ENCODE data around the gene ACAN.

Gene ACAN

GRCh38 chr15:88841236-88841635 is 38.0 kb downstream of the ACAN start:
- no peak for DNase-seq (ENCODE audit: low read depth in 4 of 4, low spot score in 1 of 4)

DNA sequence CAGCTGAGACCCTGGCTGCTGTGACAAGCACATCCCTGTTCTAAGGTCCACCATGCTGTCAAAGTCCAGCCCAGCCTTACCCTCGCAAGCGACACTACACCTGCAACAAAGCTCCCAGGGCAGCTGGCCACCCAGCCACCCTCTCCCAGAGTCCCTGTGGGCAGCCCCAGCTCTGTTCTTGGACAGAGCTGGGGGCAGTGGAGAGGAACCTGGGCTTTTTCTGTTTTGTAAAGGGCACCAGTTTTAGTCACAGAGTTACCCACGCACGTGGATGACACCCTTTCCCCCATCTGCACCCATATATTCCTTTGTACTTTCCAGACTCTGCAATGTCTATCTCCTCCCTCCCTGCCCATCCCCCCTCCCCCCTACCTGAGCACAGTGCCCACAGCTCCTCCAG is 38.9 kb downstream of the ACAN start:
- DNase-seq (ENCODE audit: low read depth in 4 of 4, low spot score in 1 of 4), result no peak

DNA sequence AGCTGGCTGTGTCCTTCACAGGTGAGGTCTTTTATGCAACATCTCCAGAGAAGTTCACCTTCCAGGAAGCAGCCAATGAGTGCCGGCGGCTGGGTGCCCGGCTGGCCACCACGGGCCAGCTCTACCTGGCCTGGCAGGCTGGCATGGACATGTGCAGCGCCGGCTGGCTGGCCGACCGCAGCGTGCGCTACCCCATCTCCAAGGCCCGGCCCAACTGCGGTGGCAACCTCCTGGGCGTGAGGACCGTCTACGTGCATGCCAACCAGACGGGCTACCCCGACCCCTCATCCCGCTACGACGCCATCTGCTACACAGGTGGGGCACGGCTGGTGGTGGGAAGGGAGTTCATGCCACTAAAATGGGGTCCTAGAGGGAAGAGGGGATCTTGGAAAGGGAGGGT is 40.1 kb downstream of the ACAN start:
- no peak for DNase-seq (ENCODE audit: low read depth in 4 of 4, low spot score in 1 of 4)

GRCh38 chr15:88844749-88845386 is 41.6 kb downstream of the ACAN start:
- DNase-seq (ENCODE audit: low read depth in 4 of 4, low spot score in 1 of 4), result no peak

GRCh38 chr15:88845616-88846015 is 42.4 kb downstream of the ACAN start:
- DNase-seq (ENCODE audit: low read depth in 4 of 4, low spot score in 1 of 4), result no peak

- no peak for DNase-seq (ENCODE audit: low read depth in 4 of 4, low spot score in 1 of 4)
Observed at GRCh38 chr15:88847144-88847543, 43.9 kb downstream of the ACAN start.

GRCh38 chr15:88848203-88848602 is 45.0 kb downstream of the ACAN start:
- no peak for DNase-seq (ENCODE audit: low read depth in 4 of 4, low spot score in 1 of 4)

DNA sequence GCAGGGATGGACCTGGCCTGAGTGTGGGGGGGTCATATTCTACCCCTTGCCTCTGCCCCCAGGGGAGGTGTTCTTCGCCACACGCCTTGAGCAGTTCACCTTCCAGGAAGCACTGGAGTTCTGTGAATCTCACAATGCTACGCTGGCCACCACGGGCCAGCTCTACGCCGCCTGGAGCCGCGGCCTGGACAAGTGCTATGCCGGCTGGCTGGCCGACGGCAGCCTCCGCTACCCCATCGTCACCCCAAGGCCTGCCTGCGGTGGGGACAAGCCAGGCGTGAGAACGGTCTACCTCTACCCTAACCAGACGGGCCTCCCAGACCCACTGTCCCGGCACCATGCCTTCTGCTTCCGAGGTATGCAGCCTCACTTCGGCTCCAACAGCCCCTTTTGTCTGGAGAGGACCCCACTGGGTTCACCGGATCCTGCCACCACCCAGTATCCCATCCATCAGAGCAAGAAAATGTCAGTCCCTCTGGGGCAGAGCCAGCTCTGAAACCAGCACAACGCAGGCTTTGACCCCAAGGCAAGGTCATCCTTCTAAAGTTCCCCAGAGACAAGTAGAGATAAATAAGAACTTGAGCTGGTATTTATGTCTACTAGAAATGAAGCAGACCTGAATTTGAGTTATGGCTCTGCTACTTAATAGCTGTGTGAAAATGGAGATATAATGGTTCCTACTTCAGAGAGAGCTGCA is 46.3 kb downstream of the ACAN start:
- no peak for DNase-seq (ENCODE audit: low read depth in 4 of 4, low spot score in 1 of 4)

- no peak for DNase-seq (ENCODE audit: low read depth in 4 of 4, low spot score in 1 of 4)
Observed at GRCh38 chr15:88852476-88852875, 49.2 kb downstream of the ACAN start.

- DNase-seq (ENCODE audit: low read depth in 4 of 4, low spot score in 1 of 4), result no peak
Observed at GRCh38 chr15:88858934-88859333, 55.7 kb downstream of the ACAN start.

- no peak for DNase-seq (ENCODE audit: low read depth in 4 of 4, low spot score in 1 of 4)
Observed at GRCh38 chr15:88859550-88859949, 56.3 kb downstream of the ACAN start.

- DNase-seq (ENCODE audit: low read depth in 4 of 4, low spot score in 1 of 4), result no peak
Observed at GRCh38 chr15:88860212-88860611, 57.0 kb downstream of the ACAN start.

DNA sequence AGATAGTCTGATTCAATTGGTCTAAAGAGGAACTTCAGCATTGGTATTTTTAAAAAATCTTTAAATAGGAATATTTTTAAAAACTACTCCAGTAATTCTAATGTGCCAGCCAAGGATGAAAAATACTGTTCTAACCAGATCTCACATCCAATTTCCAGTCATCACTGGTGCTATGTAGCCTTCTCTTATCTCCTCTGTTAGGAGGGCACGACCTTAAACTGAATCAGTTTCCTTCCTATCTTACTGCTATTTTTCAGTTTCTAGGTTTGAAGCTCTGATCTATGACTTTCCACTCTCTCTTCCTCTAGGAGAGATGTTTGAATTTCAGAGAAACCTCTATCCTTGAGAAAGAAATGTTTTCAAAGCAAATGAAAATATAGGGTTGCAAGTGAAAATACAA is 60.2 kb downstream of the ACAN start:
- DNase-seq (ENCODE audit: low read depth in 4 of 4, low spot score in 1 of 4), result no peak

GRCh38 chr15:88864861-88865497 is 61.7 kb downstream of the ACAN start:
- DNase-seq (ENCODE audit: low read depth in 4 of 4, low spot score in 1 of 4), result no peak

GRCh38 chr15:88865498-88866099 is 62.4 kb downstream of the ACAN start:
- DNase-seq (ENCODE audit: low read depth in 4 of 4, low spot score in 1 of 4), result no peak

DNA sequence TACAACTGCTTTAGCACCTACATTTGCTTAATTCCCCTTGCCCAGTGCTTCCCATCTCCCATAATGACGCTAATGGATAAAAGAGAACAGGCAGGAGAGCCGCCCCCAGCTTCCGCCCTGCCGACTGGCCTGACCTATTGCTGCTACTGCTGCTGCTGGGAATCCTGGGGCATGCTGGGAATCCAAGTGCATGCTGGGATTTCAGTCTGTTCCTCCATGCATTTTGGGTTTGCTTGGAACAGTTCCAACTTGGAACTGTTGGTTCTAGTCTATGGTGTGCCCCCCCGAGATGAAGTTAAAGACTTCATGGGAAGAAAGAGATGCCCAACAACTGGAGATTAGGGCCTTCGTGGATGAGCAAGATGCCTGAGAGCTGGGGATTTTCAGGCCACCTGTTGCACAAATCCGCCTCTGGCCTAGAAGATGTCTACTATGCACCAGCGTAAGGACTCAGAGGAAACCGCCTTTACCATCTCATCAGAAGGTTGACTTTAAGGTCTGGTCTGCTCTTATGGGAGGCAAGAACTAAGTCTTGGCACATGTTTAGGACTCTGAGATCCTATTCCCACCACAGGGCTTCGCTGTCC is 63.2 kb downstream of the ACAN start:
- no peak for DNase-seq (ENCODE audit: low read depth in 4 of 4, low spot score in 1 of 4)

GRCh38 chr15:88871313-88871712 is 68.1 kb downstream of the ACAN start:
- no peak for DNase-seq (ENCODE audit: low read depth in 4 of 4, low spot score in 1 of 4)

- no peak for DNase-seq (ENCODE audit: low read depth in 4 of 4, low spot score in 1 of 4)
Observed at GRCh38 chr15:88872106-88872505, 68.9 kb downstream of the ACAN start.

- no peak for DNase-seq (ENCODE audit: low read depth in 4 of 4, low spot score in 1 of 4)
Observed at GRCh38 chr15:88872706-88873105, 69.5 kb downstream of the ACAN start.

DNA sequence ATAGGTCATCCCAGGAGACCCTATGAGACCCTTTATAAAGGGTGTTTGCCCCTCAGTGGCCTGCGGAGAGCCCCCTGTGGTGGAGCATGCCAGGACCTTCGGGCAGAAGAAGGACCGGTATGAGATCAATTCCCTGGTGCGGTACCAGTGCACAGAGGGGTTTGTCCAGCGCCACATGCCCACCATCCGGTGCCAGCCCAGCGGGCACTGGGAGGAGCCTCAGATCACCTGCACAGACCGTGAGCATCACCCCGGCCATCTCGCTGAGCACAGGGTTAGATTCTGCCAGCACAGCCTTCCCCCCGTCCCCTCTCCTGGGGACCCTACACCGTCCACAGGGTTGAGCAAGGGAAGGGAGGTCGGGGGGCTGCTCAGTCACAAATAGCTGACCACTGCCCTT is 70.5 kb downstream of the ACAN start:
- no peak for DNase-seq (ENCODE audit: low read depth in 4 of 4, low spot score in 1 of 4)

GRCh38 chr15:88874275-88874674 is 71.0 kb downstream of the ACAN start:
- no peak for DNase-seq (ENCODE audit: low read depth in 4 of 4, low spot score in 1 of 4)

GRCh38 chr15:88874684-88875083 is 71.4 kb downstream of the ACAN start:
- DNase-seq (ENCODE audit: low read depth in 4 of 4, low spot score in 1 of 4), result no peak
